HCEC 1CT (cell line): Measurements from ENCODE around the gene NHLRC2.
"Not testable (repeated sequence)": the region's sequence is repeated elsewhere in the genome, so short reads cannot be mapped to it uniquely, and the experiment has no call there.

Experiments
- DNase-seq: peaks from one replicate; pipeline ENCODE4 v3.0.0-alpha.2; 2017

NHLRC2 gene

DNA sequence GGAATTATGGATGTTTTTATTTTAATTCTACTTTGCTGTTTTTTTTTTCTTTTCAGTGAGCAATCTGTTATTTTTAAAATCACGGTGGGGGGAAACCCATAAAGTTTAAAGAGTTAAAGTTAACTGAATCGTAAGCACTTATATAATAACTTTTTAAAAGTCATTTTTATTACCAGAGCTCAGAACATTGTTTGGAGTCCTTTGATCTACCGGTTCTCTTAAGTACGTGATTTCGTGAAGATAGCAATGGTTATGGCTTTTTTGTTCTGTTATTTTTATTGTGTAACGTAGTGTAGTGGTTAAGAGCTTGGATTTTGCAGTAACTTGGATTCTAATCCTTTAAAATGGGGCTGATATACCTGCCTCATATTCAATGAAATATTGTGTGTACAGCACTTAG lies 57.4 kb downstream of the NHLRC2 start:
- no peak for DNase-seq

DNA sequence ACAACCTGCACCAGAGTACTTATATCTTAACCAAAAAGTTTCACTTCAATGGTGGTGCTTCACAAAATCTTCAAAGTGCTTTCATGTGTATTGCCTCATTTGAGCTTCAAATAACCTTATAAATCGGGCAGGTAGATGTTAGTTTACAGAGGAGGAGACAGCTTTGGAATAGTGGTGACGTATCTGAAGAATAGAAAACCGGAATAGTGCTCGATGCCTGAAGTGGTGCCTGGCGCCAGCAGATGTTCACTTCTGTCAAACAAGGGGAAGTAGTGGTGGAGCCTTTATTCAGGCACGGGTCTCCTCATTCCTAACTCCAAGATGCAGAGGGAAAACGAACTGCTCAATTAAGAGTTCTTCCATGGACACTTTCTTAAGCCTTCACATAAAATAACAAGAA lies 58.1 kb downstream of the NHLRC2 start:
- DNase-seq = no peak

DNA sequence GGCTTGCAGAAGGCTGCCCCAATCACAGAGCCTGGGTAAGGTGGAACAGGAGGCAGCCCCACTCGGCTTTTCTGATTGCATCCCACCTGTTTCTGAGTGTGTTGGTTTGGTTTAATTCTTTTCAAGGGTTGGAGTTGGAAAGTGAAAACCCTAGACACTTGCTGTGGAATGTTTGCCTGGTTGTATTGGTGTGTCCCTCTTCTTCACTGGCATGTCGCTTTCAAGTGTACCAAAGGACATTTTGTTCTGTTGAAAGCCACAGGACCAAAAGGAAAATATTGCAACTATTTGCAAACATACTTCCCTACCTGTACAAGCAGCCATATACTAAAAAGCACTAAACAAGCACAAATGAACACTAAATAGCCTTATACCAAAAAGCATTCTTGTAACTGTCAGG lies 60.5 kb downstream of the NHLRC2 start:
- DNase-seq = no peak

DNA sequence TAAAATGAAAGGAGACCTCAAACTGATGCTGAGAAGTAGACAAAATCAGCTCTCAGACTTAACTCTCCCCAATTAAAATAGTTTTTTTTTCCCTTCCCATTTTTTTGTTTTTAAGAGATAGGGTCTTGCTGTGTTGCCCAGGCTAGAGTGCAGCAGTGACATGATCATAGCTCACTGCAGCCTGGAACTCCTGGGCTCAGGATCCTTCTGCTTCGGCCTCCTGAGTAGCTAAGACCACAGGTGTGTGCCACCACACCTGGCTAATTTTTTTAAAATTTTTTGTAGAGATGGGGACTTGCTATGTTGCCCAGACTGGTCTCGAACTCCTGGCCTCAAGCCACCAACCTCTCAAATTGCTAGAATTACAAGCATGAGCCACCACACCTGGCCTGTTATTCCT lies 61.1 kb downstream of the NHLRC2 start:
- no peak for DNase-seq

DNA sequence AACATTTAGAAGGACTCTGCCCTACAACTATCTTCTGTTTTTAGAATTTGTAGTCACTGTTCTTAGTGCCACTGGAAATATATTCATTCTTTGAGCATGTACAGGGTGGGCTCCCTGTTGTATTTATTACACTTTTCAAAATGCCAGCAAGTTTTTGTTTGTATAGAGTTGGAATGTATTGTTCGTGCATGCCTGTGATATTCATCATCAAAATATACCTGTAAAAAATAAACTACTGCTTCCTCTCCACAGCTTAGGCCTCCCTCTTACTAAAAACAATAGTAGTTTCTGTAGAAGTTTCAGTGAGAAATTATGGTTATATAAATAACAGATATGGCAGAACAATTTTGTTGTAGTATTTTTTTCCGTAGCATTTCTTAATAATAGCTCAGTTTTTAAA lies 61.6 kb downstream of the NHLRC2 start:
- DNase-seq = no peak

DNA sequence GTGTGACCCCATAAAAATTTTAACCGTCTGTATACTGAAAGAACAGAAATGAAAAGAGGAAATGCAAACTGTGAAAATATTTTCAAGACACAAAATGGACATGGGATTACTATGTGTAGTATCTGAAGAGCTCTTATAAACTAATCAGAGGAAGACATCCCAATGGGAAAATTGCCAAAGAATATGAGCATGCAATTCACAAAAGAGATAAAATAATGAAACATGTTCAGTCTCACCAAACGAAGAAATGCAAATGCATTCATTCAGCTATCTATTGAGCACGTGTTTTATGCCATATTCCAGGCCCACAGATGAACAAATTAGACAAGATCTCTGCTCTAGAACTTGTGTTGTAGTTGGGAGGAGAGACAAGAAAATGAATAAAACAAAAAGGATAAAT lies 63.2 kb downstream of the NHLRC2 start:
- DNase-seq = no peak

DNA sequence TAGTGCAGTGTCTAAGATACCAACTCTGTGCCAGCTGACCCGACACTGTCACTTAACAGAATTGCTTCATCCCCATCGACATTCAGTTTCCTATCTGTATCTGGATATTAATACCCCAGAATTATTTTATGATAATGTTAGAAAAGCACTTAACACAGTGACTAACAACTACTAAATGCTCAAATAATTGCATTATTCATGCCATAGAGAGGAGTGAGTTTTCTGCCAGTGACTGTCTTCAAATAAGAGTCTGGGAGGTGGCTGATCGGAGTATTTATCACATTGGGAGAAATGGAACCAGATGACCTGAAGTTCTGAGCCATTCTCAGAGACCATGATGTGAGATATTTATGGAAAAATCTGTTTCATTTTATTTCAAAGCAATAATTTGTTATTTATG lies 65.7 kb downstream of the NHLRC2 start:
- no peak for DNase-seq

DNA sequence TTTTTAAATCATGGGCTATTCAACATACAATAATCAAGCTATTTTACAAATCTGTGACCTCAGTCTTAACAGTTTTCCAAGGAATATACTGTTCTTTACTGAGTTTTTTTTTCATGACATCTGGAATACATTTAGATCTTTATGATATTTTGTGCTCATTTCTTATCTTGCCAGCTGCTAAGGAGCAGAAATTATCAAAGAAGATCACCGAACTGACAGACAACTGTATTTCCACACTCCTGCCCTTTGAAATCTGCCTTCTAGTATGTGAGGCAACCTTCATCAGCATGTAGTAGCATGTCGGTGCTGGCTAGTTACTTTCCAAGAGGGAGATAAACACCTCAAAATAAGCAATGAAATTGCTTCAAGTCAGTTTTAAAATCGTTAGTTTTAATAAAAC lies 66.4 kb downstream of the NHLRC2 start:
- DNase-seq = no peak

DNA sequence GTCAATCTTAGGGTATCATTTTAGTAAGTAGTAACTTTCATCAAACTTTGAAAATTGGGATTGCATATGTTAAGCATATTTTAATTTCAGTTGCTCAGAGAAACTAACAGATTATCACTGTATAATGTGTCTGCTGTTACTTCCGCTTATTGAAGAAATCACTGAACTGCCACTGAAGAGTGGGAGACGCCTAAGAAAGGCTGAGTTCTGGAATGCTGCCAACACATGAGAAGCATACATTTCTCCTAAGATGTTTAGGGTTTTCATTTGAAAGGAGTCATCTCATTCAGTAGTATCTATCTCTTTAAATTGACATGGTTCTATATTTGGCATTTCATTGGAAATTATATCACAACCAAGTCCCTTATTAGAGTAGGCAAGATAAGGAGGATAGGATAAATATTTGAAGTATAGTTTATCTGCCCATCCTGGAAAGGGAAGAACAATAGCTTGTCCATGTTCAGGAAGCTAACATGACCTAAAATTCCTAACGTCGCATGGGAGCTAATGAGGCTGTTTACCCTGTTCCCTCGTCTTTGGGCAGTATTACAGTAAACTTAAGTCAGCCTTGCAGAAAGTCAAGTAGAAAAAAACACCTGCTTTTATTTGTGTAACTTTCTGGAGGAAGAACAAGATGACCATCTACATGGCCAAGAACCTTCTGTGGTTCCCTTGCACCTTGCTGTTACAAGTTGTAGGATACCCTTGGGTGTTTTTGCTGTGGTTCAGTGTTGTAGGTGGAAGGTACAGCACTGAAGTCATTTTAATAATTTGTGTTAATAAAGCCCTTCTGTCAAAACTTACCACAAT lies 67.3 kb downstream of the NHLRC2 start:
- DNase-seq = no peak

DNA sequence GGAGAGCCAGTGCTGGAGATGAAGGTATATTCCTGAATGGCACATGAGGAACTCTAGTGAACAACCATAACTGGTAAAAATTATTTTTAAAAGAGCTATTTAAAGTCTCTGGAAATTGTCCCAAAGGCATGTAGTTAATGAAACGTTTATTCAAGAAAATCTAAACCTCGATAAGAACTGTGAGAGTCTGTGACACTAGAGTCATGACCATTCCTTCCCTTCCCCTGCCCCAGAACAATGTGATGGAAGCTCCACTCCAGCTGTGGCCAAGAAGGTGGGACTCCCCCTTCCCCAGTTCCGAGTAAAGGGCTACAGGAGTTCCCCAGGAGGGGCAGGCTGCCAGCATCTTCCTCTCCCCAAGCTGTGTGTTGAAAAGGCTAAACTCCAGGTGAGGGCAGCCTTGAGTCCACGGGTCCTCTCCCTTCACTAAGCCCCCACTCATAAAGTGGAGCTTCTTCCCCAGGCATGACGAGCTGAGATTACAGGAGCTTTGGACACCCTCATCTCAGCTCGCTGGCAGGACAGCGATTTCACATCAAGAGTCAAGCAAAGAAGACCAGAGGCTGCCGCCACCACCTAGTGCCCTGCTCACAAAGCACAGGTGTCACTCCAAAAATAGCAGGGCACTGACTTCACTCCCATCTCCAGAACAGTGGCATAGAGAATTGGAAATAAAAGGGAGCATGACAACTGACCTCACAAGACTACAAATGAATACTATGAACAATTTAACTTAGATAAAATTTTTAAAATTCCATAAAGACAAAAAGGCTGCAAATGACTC lies 68.5 kb downstream of the NHLRC2 start:
- DNase-seq = no peak

DNA sequence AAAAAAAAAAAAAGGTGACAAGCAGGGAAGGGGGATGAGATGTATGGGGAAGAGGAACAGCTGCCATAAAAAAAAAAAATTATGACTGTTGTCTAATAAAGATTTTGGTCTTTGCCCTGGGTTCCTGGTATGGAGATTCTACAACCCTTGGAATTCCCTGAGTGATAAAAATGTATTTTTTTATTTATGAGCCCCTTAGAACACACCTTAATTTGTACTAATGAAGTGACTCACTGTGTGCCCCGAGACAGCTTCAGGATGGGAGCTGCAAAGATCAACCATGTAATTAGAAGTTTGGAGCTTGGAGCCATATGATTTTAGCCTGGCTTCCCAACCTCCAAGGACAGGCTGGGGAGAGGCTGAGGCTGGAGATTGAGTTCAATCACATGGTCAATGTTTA lies 69.7 kb downstream of the NHLRC2 start:
- no peak for DNase-seq

DNA sequence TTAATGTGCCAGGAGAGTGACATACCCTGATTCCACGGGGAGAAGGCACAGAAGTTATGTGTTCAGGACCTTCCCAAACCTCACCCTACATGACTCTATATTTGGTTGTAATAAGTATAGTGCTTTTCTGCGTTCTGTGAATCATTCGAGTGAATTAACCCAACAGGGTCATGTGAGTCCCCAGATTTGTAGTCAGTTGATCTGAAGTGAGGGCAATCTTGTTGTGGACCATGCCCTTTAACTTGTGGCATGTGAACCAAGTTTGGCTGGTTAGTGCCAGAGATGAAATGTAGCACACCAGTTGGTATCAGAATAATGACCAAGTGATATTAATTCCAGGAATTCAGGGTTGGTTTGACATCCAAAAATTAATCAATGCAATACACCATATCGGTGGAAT lies 70.2 kb downstream of the NHLRC2 start:
- no peak for DNase-seq

DNA sequence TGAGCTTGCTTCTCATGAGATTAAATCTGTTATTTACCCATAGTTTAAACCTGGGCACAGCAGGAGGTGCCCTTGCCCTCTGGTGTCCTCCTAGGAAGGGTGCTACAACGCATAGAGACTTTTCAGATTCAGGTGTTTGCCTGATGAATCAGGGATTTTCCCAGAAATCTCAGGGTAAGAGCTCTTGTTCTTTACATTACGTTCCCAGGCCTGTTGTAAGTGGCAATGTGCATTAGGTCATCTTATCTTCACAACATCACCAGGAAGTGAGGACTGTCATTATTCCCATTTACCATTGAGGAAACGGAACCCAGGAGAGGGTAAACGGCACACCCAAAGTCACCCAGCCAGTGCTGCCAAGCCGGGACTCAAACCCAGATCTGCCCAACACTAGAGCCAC lies 73.0 kb downstream of the NHLRC2 start:
- no peak for DNase-seq

DNA sequence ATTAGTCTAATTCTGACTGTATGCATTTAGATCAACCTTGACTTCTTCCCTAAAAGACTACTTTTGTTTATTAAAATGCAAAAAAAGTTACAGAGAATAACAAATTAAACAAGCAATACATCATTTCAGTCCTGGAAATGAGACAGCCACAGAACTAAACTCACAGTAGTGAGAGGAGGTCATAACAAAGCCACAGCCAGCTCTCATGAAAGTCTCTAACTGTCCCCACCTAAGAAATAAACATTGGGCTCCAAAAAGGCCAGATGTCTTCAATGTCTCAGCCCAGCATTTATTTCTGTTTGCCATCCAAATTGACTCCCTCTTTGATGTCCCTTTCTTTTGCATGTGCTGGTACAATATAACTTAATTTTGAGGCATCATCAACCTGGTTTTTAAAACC lies 74.4 kb downstream of the NHLRC2 start:
- DNase-seq = no peak

DNA sequence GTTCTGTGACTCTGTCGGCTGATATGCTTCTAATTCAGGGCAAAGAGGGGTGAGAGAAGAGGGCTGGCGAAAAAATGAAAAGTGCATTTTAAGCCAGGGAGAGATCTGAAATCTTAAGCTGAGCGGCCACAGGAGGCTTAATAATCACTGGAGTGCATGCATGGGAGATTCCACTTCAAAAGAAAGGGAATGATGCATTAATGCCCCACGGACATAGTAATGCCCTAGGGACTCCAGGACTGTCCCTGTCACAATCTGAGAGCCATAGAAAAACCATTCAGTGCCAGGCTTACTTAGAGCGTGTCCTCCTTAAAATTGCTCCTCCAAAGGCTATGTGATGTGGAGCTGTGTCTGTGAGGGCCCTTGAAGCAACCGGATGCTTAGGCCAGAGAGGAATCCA lies 75.1 kb downstream of the NHLRC2 start:
- no peak for DNase-seq

DNA sequence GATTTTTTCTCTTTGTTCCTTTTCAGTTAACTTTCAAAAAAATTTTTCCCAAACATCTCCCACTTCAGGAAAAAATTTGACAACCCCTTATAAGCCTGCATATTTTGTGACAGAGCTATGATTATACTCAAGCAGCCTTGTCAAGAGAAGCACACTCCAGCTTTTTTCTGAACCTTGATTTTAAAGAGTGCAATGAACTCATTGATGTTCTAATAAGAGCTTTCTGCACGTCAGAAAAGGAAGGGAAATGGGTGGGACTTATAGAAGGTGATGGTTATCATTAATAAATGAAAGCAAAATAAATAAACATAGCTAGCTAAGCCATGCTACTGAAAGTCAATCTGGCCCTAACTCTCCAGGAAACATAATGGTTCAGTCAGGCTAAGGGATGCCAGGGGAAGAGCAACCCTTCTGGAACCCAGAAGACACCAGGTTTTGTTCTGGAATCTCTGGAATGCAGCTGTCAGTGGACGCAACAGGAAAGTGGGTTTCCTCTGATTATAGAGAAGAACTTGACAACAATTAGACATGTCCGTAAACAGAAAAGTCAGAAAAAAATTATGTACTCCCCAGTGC lies 76.1 kb downstream of the NHLRC2 start:
- no peak for DNase-seq

DNA sequence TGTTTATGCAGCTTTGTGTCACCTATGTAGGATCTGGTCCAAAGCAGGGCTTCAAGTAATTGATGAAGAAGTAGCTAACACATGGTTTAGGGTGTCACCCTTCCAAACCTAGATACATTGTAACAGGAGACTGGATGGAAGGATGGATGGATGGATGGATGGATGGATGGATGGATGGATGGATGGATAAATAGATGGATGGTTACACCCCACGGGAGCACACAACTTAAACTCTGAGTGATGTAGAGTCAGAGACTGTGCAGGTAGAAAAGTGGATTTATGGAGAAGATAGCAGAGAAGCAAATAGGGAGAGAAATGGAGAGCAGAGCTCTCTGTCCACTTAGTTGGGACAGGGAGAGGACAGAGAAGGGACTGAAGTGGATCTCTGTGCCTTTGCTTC lies 78.4 kb downstream of the NHLRC2 start:
- DNase-seq = no peak

DNA sequence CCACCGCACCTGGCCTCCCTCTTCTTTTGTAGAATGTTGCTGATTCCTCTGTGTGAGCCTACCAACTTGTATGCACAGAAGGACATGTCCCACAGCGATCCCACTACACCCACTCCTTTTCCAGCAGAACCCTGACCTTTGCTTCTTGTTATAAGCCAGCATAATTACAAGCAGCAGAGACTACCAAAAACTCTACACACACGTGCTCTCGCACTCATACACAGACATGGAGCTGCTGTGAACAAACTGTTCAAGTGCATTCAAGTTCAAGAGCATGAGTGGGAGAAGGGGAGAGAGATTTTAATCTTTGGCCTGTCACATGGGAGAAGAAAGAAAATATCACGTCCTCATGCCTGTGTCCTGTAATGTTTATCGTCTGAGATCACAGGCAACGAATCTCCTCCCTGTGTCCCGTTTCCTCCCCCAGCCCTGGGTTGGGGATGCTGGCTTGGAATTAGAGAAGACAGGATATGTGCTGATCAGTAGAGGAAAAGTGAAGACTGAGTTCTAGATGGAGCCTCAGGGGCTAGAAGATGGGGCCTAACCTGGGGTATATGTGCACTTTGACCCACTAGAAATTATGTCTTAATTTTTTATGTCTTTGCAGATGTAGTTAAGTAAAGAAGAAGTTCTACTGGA lies 79.6 kb downstream of the NHLRC2 start:
- no peak for DNase-seq

DNA sequence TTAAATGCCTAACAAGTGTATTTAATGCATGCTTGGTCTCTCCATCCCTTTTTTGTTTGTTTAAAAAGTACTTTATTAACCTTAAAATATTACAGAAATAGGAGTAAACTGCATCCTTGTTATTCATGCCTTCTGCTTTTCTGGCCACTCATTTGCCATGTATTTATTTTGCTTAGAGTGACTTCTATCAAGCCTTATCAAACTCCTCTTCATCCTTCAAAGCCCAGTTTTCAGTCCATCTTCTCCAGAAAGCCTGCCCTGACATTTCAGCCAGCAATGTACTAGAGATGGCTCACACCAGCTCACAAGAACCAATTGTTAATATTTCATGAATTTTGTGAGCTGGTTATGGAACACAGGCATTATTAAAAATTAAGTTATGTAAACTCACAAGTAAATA lies 82.8 kb downstream of the NHLRC2 start:
- DNase-seq = no peak

DNA sequence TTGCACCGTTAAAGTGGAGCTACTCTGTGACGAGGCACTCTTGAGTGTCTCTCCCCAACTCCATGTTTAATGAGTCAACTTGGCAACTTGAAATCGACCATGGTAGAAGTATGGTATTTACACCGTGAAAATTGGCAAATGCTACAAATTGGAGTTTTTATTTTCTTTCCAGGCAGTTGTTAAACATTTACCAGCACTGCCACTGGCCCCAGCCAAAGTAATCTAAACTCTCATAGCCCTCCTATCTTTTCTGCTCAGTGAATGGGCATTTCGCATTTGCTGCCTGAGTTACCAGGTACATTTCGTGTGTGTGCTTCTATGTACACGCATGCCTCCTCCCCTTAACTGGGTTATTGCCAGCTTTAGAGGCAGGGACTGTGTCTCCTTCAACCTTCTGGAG lies 83.3 kb downstream of the NHLRC2 start:
- no peak for DNase-seq

DNA sequence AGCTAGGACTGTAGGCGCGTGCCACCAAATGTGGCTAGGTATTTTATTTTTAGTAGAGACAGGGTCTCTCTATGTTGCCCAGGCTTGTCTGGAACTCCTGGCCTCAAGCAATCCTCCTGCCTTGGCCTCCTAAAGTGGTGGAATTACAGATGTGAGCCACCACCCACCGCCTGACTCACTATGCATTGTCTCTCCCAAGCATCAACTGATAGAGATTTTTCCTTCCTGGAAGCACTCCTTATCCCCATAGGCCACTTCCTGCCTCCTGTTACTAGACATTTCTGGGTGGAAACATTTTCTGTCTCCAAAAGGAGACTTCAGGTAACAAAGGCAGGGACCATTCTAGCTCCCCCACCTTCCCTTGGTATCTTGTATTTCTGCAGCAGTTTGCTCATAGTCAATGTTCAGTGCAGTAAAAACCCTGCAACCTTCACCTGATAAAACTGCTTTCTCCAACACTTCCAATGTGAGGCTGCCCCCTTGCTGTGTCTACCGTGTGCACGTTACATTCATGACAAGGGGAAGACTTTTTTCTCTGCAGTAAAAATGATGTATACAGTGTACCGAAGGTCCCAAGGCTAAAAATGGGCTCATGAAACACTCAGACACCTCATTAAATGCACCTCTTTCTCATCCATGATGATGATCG lies 84.9 kb downstream of the NHLRC2 start:
- no peak for DNase-seq

DNA sequence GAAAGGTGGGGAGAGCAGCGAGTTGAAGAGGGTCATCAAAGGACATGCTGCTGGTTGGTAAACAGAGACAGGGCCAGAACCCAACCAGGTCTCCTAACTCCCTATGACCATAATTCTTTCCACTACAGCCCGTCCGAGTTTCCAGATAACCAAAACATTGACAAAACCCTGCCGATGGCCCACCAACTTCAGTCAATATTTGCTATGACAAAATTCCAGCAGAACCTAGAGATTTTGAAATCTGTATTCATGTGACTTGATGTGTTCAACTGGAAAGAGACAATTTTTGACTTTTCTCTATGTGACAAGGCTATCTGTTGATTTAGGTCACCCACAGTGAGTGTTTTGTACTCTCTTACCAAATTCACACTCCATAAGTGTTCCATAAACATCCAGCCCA lies 86.7 kb downstream of the NHLRC2 start:
- no peak for DNase-seq

DNA sequence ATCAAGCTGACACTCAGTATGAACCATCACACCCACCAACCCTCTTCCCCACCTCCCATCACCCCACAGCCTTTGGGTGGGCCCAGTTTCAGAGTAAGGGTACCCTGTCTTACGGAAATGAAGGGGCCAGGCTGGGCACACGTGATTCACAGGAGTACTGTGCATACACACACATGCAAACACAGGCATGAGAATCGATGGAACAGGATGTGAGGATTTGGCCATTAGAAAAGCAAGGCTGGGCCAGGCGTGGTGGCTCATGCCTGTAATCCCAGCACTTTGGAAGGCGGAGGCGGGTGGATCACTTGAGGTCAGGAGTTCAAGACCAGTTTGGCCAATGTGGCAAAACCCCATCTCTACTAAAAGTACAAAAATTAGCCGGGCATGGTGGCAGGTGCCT lies 88.7 kb downstream of the NHLRC2 start:
- not testable (repeated sequence) for DNase-seq
